IMR-90 (cell line): ENCODE data around the gene HSP90AA1. TPM values are rescaled to one million over a fixed set of nuclear protein-coding genes. Genes with fewer than 3 reads are reported as not detected.

Experiments
- ATAC-seq: fragments of 200-7000 bp; cut with Tn5 transposase; 2 replicates; pipeline ENCODE4 v1.9.1; 2020; ENCODE audit warnings: low read depth, mild to moderate bottlenecking, moderate library complexity
- BruUV-seq: library from RNA; stranded (reverse); fragments of 400-500 nt; replicated peaks from 2 replicates; lab custom pipeline; 2021; lab: Mats Ljungman, UMichigan
- CTCF ChIA-PET: fragments of 300-600 bp; formaldehyde crosslinking; extraction: SDS; loops from one replicate; lab custom pipeline; 2021; ENCODE audit warnings: antibody characterized with exemption; lab: Yijun Ruan, JAX
- POLR2A ChIA-PET: fragments of 300-600 bp; sonication (Branson Sonifier 250); formaldehyde crosslinking; loops from one replicate; lab custom pipeline; 2022; ENCODE audit warnings: antibody characterized with exemption; ENCODE audit not compliant: unreplicated experiment; lab: Charles Lee
- DNase-seq: peaks from one replicate; pipeline ENCODE4 v3.0.0; 2013
- H2AFZ ChIP-seq: replicated peaks from 2 replicates; pipeline ENCODE3; 2013; ENCODE audit warnings: low read length, mild to moderate bottlenecking; ENCODE audit not compliant: poor library complexity
- H2AK5ac ChIP-seq: 2 replicates; pipeline ENCODE4 v1.6.1; 2013; ENCODE audit warnings: low read depth, low read length, inconsistent platforms
- H2AK9ac ChIP-seq: replicated peaks from 2 replicates; pipeline ENCODE3; 2013; ENCODE audit warnings: mild to moderate bottlenecking, low read depth, low read length, moderate library complexity; ENCODE audit not compliant: poor library complexity
- H2BK120ac ChIP-seq: 2 replicates; pipeline ENCODE4 v1.6.1; 2013; ENCODE audit warnings: low read depth, low read length, inconsistent platforms
- H2BK15ac ChIP-seq: 3 replicates; pipeline ENCODE4 v1.6.1; 2013; ENCODE audit warnings: low read depth, low read length, inconsistent platforms
- H2BK20ac ChIP-seq: 2 replicates; pipeline ENCODE4 v1.6.1; 2013; ENCODE audit warnings: low read depth, mild to moderate bottlenecking, inconsistent platforms, low read length, moderate library complexity
- H2BK5ac ChIP-seq: 2 replicates; pipeline ENCODE4 v1.6.1; 2013; ENCODE audit warnings: mild to moderate bottlenecking, low read depth, low read length, inconsistent platforms; ENCODE audit not compliant: poor library complexity, severe bottlenecking
- H3K14ac ChIP-seq: replicated peaks from 2 replicates; pipeline ENCODE4 v1.6.1; 2013; ENCODE audit warnings: low read depth, low read length, inconsistent platforms
- H3K18ac ChIP-seq: 2 replicates; pipeline ENCODE4 v1.6.1; 2013; ENCODE audit warnings: low read depth, low read length, control low read depth
- H3K23ac ChIP-seq: 2 replicates; pipeline ENCODE4 v1.6.1; 2013; ENCODE audit warnings: low read depth, low read length, inconsistent platforms
- H3K27ac ChIP-seq: 2 replicates; pipeline ENCODE4 v1.5.1; 2013; ENCODE audit warnings: mild to moderate bottlenecking, control low read depth, low read length; ENCODE audit not compliant: insufficient read depth
- H3K27me3 ChIP-seq: 2 replicates; pipeline ENCODE4 v1.6.1; 2013; ENCODE audit warnings: low read length; ENCODE audit not compliant: control insufficient read depth, insufficient read depth
- H3K36me3 ChIP-seq: 2 replicates; pipeline ENCODE4 v1.6.1; 2013; ENCODE audit warnings: low read length, mixed read lengths; ENCODE audit not compliant: control insufficient read depth, insufficient read depth
- H3K4ac ChIP-seq: 2 replicates; pipeline ENCODE4 v1.6.1; 2013; ENCODE audit warnings: low read depth, low read length, inconsistent platforms
- H3K4me1 ChIP-seq: 2 replicates; pipeline ENCODE4 v1.6.1; 2013; ENCODE audit warnings: low read length, mixed read lengths; ENCODE audit not compliant: control insufficient read depth, insufficient read depth
- H3K4me2 ChIP-seq: 2 replicates; pipeline ENCODE4 v1.6.1; 2013; ENCODE audit warnings: low read depth, mild to moderate bottlenecking, control low read depth, low read length, moderate library complexity
- H3K4me3 ChIP-seq: 2 replicates; pipeline ENCODE4 v1.5.1; 2013; ENCODE audit warnings: low read depth, mild to moderate bottlenecking, control low read depth, low read length, moderate library complexity; ENCODE audit not compliant: insufficient read depth
- H3K56ac ChIP-seq: 2 replicates; pipeline ENCODE4 v1.6.1; 2013; ENCODE audit warnings: low read length, inconsistent platforms; ENCODE audit not compliant: insufficient read depth; ENCODE audit errors: extremely low read depth
- H3K79me1 ChIP-seq, 2 experiments: 2 replicates each; pipeline ENCODE4 v1.6.1; 2013; ENCODE audit warnings: low read length in 2 of 2, inconsistent platforms in 1 of 2, low read depth in 1 of 2
- H3K9ac ChIP-seq: 2 replicates; pipeline ENCODE4 v1.6.1; 2013; ENCODE audit warnings: low read depth, low read length, control low read depth
- H3K9me1 ChIP-seq: 2 replicates; pipeline ENCODE4 v1.6.1; 2013; ENCODE audit warnings: low read length, inconsistent platforms; ENCODE audit not compliant: insufficient read depth
- H3K9me3 ChIP-seq: 2 replicates; pipeline ENCODE4 v1.6.1; 2013; ENCODE audit warnings: low read length; ENCODE audit not compliant: control insufficient read depth, insufficient read depth
- H4K20me1 ChIP-seq: 2 replicates; pipeline ENCODE4 v1.6.1; 2013; ENCODE audit warnings: low read length, inconsistent platforms; ENCODE audit not compliant: insufficient read depth
- H4K5ac ChIP-seq: 2 replicates; pipeline ENCODE4 v1.6.1; 2013; ENCODE audit warnings: mild to moderate bottlenecking, low read depth, low read length, control low read depth
- H4K8ac ChIP-seq, 2 experiments: 2 replicates each; pipeline ENCODE4 v1.6.1; 2013; ENCODE audit warnings: low read depth in 2 of 2, low read length in 2 of 2, control low read depth in 1 of 2, inconsistent platforms in 1 of 2
- H4K91ac ChIP-seq: 2 replicates; pipeline ENCODE4 v1.6.1; 2013; ENCODE audit warnings: low read depth, low read length, inconsistent platforms; ENCODE audit not compliant: insufficient read depth
- CEBPB ChIP-seq: IDR thresholded peaks from 2 replicates; pipeline ENCODE4 v1.6.1; 2012; ENCODE audit warnings: low read depth, low read length, improper control_type of control experiment
- FOS ChIP-seq: fragments of 150-350 bp; IDR thresholded peaks from 2 replicates; pipeline ENCODE4 v1.6.1; 2016; ENCODE audit warnings: low read depth, low read length
- MAFK ChIP-seq: IDR thresholded peaks from 2 replicates; pipeline ENCODE4 v1.6.1; 2012; ENCODE audit warnings: low read depth, low read length, improper control_type of control experiment
- MAZ ChIP-seq: IDR thresholded peaks from 2 replicates; pipeline ENCODE4 v1.6.1; 2012; ENCODE audit warnings: low read depth, mild to moderate bottlenecking, low read length, improper control_type of control experiment, moderate library complexity, borderline replicate concordance
- WGBS, 2 experiments: methylation state at CpG; one replicate each; pipeline versions ENCODE4 v1.1.5 to v1.1.7; 2013; ENCODE audit warnings: missing lambda C conversion rate in 2 of 2; ENCODE audit not compliant: insufficient read length in 1 of 2; ENCODE audit errors: extremely low coverage in 2 of 2; 5-methylcytosine and 5-hydroxymethylcytosine counted together
- dilution Hi-C: fragments of 300-500 bp; cut with HindIII; formaldehyde crosslinking; loops from one replicate; pipeline ENCODE4 v1.14.3; 2018; ENCODE audit warnings: low sequenced_read_pairs; ENCODE audit not compliant: unreplicated experiment
- in situ Hi-C: fragments of 300-500 bp; cut with MboI; formaldehyde crosslinking; loops from 3 replicates; pipeline ENCODE4 v1.14.3; 2019; ENCODE audit warnings: low sequenced_read_pairs, inconsistent platforms, mixed read lengths
- intact Hi-C: fragments of 100-400 bp; cut with micrococcal nuclease; formaldehyde crosslinking; loops from 2 replicates; pipeline ENCODE4 v1.10.0; 2022
- polyA plus RNA-seq, 3 experiments: library from polyadenylated mRNA; depleted of rRNA; stranded (reverse); fragments of >200 nt; gene quantifications; 2 replicates each; pipeline ENCODE4 v1.2.3, GENCODE V29; 2012; ENCODE audit warnings: low replicate concordance in 1 of 3
- total RNA-seq: library from RNA; depleted of rRNA; stranded (reverse); fragments of >200 nt; gene quantifications from 2 replicates; pipeline ENCODE4 v1.2.3, GENCODE V29; 2012

The HSP90AA1 gene
- total and polyA plus RNA-seq, 2 of the 4 experiments (the other 2 are of a cell fraction): 535 to 578 TPM

DNA sequence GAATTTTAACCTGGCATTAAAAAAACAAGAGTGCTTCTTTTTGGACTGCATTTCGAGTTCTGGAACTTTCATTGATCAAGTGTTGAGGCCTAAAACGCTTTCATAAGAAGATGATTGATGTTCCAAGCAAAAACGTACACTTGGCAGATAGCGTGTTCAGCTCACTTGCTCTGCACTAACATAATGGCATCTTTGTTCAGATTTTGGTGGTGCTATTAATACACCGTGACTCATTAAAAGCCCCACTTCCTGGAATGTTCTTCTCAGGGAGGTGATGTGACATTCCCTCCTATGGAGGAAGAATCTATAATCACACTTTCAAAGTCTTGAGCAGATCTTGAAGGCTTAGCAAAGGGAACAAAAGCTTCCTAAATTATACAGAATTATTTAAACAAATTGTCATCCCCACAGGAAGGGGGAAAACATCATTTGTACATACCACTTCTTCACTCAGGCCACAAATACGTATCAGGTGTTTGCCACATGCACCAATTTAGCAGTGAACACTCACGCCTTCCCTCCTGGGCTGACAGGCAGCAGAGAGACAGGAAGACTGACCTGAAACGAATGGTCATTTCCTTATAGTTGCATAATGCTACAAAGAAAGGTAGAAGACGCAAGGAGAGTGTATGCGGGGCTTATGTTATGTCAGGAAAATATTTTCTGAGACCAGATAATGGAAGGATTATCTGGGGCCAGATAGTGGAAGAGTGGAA is 15.4 kb downstream of the HSP90AA1 start:
- peak overlapping the region; percentile 88 for H2BK120ac ChIP-seq
- H4K5ac ChIP-seq: no peak overlapping the region; the same call in 1 of the 2 replicates
- H3K4me1 ChIP-seq: peaks cover 2% of the 10 kb centered on the region
- peaks cover 1% of the 10 kb centered on the region; the same call in 1 of the 2 replicates for H3K36me3 ChIP-seq
- H3K18ac ChIP-seq: peak overlapping the region; percentile 27; the same call in 1 of the 2 replicates
- POLR2A ChIA-PET: no interaction called here
- no peaks in the 10 kb centered on the region; the same call in 1 of the 2 replicates for H3K9me3 ChIP-seq
- H2AK5ac ChIP-seq: peak overlapping the region; percentile 93
- intact Hi-C loops (no loop called here), in situ Hi-C loops (no loop called here), dilution Hi-C loops (no loop called here)
- no peak overlapping the region for H3K9ac ChIP-seq
- peak; percentile 47 for ATAC-seq
- peak overlapping the region; percentile 69 for H2AK9ac ChIP-seq
- CTCF ChIA-PET: interaction anchor here (0.9 to 1.6 kb wide), 2 partner anchors 25 to 242 kb away, joined by 3 read pairs; no protein-coding TSS in a partner anchor
- peak overlapping the region in 1 of 2 experiments; percentile 81; a peak in 2 of 4 replicates for H4K8ac ChIP-seq
- H3K4me3 ChIP-seq: no peak overlapping the region
- peak overlapping the region; percentile 92 for H3K4ac ChIP-seq
- no peaks in the 10 kb centered on the region for H4K20me1 ChIP-seq
- peak overlapping the region; percentile 78 for H2AFZ ChIP-seq
- no peaks in the 10 kb centered on the region; a peak in 1 of 4 replicates for H3K79me1 ChIP-seq
- peak overlapping the region; percentile 69 for H4K91ac ChIP-seq
- TF ChIP-seq FOS (0 out of 2 replicates have a peak, but pooled peaks have one; percentile 25), MAFK (peak; percentile 5; the same call in 1 of the 2 replicates), MAZ (no peak), CEBPB (0 out of 2 replicates have a peak, but pooled peaks have one; percentile 14)
- peak overlapping the region; percentile 2; the same call in 1 of the 2 replicates for H3K4me2 ChIP-seq
- peaks cover 11% of the 10 kb centered on the region for H3K9me1 ChIP-seq
- DNase-seq: peak; percentile 81
- H2BK5ac ChIP-seq: peak overlapping the region; percentile 79
- no TSS peak for BruUV-seq
- 58% methylated on average over 4 of the region's 10 CpGs; no CpG with 5 or more reads in 1 of the 2 experiments for WGBS, 2 experiments
- peak overlapping the region; percentile 71; the same call in 1 of the 3 replicates for H2BK15ac ChIP-seq
- no peak overlapping the region for H3K56ac ChIP-seq
- H3K27ac ChIP-seq: peak overlapping the region; percentile 46; the same call in 1 of the 2 replicates
- peak overlapping the region; percentile 89 for H2BK20ac ChIP-seq
- no peaks in the 10 kb centered on the region for H3K27me3 ChIP-seq
- H3K23ac ChIP-seq: peak overlapping the region; percentile 75
- peak overlapping the region; percentile 90 for H3K14ac ChIP-seq
